ENCODE measurements around the gene U2AF2.

U2AF2 gene

DNA sequence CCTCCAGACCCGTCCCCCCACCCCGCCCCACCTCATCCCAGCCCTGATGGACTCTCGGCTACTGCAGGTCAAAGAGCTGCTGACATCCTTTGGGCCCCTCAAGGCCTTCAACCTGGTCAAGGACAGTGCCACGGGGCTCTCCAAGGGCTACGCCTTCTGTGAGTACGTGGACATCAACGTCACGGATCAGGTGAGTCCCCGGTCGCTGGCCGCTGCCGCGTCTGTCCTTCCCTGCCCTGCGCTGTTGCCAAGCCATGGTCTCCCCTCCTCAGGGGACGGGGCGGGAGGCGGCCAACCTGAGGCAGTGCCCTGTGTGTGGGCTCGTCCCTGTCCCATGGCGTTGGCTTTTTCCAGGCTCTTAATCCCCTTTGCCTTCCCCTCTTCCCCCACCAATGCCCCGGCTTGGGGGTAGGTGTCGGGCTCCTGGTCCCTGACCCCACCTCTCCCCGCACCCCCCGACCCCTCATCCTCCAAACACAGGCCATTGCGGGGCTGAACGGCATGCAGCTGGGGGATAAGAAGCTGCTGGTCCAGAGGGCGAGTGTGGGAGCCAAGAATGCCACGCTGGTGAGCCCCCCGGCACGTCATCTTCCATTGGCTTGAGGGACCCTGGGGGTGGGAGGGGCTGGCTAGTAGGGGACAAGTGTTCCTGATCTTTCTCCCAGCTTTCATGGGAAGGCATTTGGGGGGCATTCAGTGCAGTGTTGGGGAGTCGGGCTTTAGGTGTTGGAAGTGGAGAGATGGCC is 13.9 kb downstream of the U2AF2 start:
- TF ChIP-seq CTCF (IDR thresholded peaks at IDR 0.05; ENCODE audit: low read depth, low read length): no peak
- no peak for DNase-seq (ENCODE audit: low read depth, low spot score)
- H3K4me3 ChIP-seq (ENCODE audit: low read depth, low read length): no peak overlapping the region
- in situ Hi-C loops (cut with HindIII; ENCODE audit: low sequenced_read_pairs): no loop called here

GRCh38 chr19:55669418-55670279 is 14.8 kb downstream of the U2AF2 start:
- no peak for TF ChIP-seq CTCF (IDR thresholded peaks at IDR 0.05; ENCODE audit: low read depth, low read length)
- no peak for DNase-seq (ENCODE audit: low read depth, low spot score)
- in situ Hi-C loops (cut with HindIII; ENCODE audit: low sequenced_read_pairs): no loop called here
- no peak overlapping the region for H3K4me3 ChIP-seq (ENCODE audit: low read depth, low read length)

- H3K4me3 ChIP-seq (ENCODE audit: low read depth, low read length): no peak overlapping the region
- no peak for DNase-seq (ENCODE audit: low read depth, low spot score)
- in situ Hi-C loops (cut with HindIII; ENCODE audit: low sequenced_read_pairs): no loop called here
- no peak for TF ChIP-seq CTCF (IDR thresholded peaks at IDR 0.05; ENCODE audit: low read depth, low read length)
Measured at GRCh38 chr19:55670280-55671053, 15.6 kb downstream of the U2AF2 start.

GRCh38 chr19:55671054-55671378 is 16.2 kb downstream of the U2AF2 start:
- no peak for DNase-seq (ENCODE audit: low read depth, low spot score)
- in situ Hi-C loops (cut with HindIII; ENCODE audit: low sequenced_read_pairs): no loop called here
- no peak overlapping the region for H3K4me3 ChIP-seq (ENCODE audit: low read depth, low read length)
- TF ChIP-seq CTCF (IDR thresholded peaks at IDR 0.05; ENCODE audit: low read depth, low read length): no peak

DNA sequence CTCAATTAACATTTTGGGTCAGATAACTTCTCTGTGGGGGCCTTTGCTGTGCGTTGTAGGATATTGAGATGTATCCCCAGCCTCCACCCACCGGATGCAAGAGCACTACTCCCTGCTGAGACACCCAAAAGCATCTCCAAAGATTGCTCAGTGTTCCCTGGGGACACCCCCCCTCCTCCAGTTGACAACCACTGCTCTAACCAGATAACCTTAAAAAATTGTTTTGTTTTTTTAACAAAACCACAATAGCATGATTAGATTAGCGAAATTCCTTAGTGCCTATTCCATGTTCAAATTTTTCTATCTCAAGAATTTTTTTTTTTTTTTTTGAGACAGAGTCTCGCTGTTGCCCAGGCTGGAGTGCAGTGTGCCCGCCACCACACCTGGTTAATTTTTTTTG is 17.6 kb downstream of the U2AF2 start:
- DNase-seq (ENCODE audit: low read depth, low spot score): no peak
- in situ Hi-C loops (cut with HindIII; ENCODE audit: low sequenced_read_pairs): no loop called here
- H3K4me3 ChIP-seq (ENCODE audit: low read depth, low read length): no peak overlapping the region
- TF ChIP-seq CTCF (IDR thresholded peaks at IDR 0.05; ENCODE audit: low read depth, low read length): no peak

DNA sequence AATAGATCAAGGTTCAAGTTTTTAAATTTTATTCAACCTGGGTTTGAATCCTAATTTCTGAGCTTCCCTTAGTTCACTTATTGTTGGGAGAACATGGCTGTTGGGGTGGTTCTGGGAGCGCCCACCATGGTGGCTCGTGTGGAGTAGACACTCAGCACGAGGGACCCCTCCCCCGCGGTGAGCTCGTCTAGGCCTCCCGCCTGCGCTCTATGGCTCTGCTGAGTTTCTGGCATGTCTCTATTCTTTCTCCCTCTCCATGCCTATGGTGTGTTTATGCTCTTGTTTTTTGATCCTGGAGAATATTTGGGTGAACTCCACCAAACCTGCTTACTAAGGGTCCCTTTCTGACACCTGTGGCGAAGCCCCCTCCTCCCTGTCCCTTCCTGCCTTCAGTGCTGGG is 18.6 kb downstream of the U2AF2 start:
- DNase-seq (ENCODE audit: low read depth, low spot score): no peak
- H3K4me3 ChIP-seq (ENCODE audit: low read depth, low read length): no peak overlapping the region
- TF ChIP-seq CTCF (IDR thresholded peaks at IDR 0.05; ENCODE audit: low read depth, low read length): no peak
- in situ Hi-C loops (cut with HindIII; ENCODE audit: low sequenced_read_pairs): no loop called here
